ENCODE data around the gene USP30. TPM values are rescaled to one million over a fixed set of nuclear protein-coding genes. Genes with fewer than 3 reads are reported as not detected.

USP30 gene
- total RNA-seq, 3 donors from 2014 or later = 18.2 to 32.0 (median 26.9) TPM

DNA sequence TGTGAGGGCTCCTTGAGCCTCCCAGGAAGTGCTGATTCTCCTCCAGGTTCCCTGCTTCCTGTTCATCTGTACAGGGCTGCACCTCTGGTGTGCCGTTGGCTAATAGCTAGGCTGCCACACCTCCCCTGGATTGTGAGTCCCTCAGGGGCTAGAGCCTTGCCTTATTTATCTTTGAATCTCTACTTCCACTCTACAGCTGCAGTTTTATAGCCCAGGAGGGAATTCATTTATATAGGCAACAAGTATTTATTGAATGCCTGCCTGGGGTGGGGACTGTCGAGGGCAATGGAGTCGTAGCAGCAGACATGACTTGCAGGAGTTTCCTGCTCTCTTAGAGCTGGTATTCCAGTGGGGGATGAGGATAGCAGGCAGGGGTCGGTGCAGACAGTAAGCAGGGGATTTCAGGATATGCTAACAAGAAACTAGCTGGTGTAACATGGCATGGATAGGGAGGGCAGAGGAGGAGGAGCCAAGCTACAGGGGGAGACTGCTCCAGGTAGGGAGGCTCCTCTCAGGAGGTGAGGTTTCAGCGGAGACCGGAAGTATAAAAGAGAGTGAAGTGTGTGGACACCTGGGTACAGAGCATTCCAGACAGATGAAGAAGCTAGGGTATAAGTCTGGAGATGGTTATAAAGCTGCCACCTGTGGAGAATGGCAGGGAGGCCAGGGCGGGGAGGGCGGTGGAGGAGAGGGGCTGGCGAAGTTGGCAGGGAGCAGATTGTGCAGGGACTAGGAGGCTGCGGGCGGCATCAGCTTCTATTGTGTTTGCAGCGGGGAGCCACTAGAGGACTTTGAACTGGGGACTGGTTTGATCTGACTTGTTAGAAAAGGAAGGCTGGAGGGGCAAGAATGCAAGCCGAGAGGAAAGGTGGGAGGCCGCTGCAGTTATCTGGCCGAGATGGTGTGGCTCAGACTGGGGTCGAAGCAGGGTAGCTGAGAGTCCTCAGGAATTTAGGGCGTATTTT is 17.2 kb downstream of the USP30 start:
- TF ChIP-seq, protein P1, sequence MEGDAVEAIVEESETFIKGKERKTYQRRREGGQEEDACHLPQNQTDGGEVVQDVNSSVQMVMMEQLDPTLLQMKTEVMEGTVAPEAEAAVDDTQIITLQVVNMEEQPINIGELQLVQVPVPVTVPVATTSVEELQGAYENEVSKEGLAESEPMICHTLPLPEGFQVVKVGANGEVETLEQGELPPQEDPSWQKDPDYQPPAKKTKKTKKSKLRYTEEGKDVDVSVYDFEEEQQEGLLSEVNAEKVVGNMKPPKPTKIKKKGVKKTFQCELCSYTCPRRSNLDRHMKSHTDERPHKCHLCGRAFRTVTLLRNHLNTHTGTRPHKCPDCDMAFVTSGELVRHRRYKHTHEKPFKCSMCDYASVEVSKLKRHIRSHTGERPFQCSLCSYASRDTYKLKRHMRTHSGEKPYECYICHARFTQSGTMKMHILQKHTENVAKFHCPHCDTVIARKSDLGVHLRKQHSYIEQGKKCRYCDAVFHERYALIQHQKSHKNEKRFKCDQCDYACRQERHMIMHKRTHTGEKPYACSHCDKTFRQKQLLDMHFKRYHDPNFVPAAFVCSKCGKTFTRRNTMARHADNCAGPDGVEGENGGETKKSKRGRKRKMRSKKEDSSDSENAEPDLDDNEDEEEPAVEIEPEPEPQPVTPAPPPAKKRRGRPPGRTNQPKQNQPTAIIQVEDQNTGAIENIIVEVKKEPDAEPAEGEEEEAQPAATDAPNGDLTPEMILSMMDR (IDR thresholded peaks at IDR 0.05) = no peak
- H3K36me3 ChIP-seq (ENCODE audit: low read depth) = peaks cover 10% of the 10 kb centered on the region
- peaks cover 15% of the 10 kb centered on the region for H3K4me1 ChIP-seq (ENCODE audit: low read depth)
- ATAC-seq (peak; percentile 91), DNase-seq (peak; percentile 77 to 82 (median 79))
- H3K9me3 ChIP-seq = no peaks in the 10 kb centered on the region
- H3K4me3 ChIP-seq = no peak overlapping the region
- intact Hi-C loops (cut with DNase I, micrococcal nuclease) = no loop called here

DNA sequence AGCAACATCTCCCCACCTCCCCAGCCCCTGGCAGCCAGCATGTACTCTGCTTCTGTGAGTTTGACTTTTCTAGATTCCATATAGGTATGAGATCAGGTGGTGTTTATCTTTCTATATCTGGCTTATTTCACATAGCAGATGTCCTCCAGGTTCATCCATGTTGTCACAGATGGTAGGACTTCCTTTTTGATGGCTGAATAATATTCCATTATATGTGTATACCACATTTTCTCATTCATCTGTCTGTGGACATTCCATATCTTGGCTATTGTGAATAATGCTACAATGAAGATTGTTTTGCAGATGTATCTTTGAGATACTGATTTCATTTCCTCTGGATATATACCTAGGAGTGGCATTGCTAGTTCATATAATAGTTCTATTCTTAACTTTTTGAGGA is 22.5 kb downstream of the USP30 start:
- Histone ChIP-seq H3K4me3 (no peak overlapping the region), H3K4me1 (ENCODE audit: low read depth) (no peaks in the 10 kb centered on the region), H3K36me3 (ENCODE audit: low read depth) (peaks cover 6% of the 10 kb centered on the region), H3K9me3 (no peaks in the 10 kb centered on the region)
- TF ChIP-seq, protein P1 (IDR thresholded peaks at IDR 0.05) = no peak
- DNase-seq (no peak), ATAC-seq (no peak)
- intact Hi-C loops (cut with DNase I, micrococcal nuclease) = no loop called here

DNA sequence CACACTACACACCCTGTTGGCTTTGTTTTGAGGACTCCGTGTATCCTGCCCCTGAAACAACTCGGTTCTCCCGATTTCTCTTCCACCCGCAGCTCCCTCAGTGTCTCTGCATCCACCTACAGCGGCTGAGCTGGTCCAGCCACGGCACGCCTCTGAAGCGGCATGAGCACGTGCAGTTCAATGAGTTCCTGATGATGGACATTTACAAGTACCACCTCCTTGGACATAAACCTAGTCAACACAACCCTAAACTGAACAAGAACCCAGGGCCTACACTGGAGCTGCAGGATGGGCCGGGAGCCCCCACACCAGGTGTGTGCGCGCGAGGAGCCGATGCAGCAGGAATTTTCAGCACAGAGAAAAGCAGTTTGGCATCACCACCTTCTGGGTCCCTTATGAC is 30.4 kb downstream of the USP30 start:
- H3K9me3 ChIP-seq = no peaks in the 10 kb centered on the region
- H3K36me3 ChIP-seq (ENCODE audit: low read depth) = no peaks in the 10 kb centered on the region
- ATAC-seq = no peak
- TF ChIP-seq, protein P1 (IDR thresholded peaks at IDR 0.05) = no peak
- no peaks in the 10 kb centered on the region for H3K4me1 ChIP-seq (ENCODE audit: low read depth)
- intact Hi-C loops (cut with DNase I, micrococcal nuclease) = no loop called here
- no peak overlapping the region for H3K4me3 ChIP-seq
- no peak for DNase-seq

DNA sequence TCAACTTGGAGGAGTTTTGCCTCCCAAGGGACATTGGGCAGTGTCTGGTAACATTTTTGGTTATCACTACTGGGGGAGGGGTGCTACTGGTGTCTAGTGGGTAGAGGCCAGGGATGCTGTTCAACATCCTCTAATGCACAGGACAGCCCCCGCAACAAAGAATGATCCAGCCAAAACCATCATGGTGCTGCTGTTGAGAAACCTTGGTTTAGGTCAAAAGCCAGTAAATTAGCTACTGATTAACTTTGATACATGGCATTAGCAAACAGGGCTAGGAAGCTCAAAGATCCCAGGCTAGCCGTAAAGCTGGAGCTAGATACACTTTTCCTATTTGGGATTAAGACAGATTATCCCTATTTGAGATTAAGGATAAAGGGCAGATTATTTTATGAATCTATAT is 32.0 kb downstream of the USP30 start:
- DNase-seq (no peak), ATAC-seq (peak; percentile 62)
- Histone ChIP-seq H3K36me3 (ENCODE audit: low read depth) (peaks cover 4% of the 10 kb centered on the region), H3K9me3 (no peaks in the 10 kb centered on the region), H3K4me3 (no peak overlapping the region), H3K4me1 (ENCODE audit: low read depth) (no peaks in the 10 kb centered on the region)
- TF ChIP-seq, protein P1 (IDR thresholded peaks at IDR 0.05) = no peak
- intact Hi-C loops (cut with DNase I, micrococcal nuclease) = no loop called here

DNA sequence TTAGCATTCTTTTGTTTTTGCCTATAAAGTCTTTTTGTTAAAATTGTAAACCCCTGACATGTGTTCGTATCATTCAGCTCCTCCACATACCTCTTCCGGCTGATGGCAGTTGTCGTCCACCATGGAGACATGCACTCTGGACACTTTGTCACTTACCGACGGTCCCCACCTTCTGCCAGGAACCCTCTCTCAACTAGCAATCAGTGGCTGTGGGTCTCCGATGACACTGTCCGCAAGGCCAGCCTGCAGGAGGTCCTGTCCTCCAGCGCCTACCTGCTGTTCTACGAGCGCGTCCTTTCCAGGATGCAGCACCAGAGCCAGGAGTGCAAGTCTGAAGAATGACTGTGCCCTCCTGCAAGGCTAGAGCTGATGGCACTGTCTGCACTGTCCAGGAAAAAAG is 33.2 kb downstream of the USP30 start:
- Histone ChIP-seq H3K4me3 (no peak overlapping the region), H3K36me3 (ENCODE audit: low read depth) (peaks cover 4% of the 10 kb centered on the region), H3K4me1 (ENCODE audit: low read depth) (no peaks in the 10 kb centered on the region), H3K9me3 (no peaks in the 10 kb centered on the region)
- TF ChIP-seq, protein P1 (IDR thresholded peaks at IDR 0.05) = no peak
- DNase-seq (no peak), ATAC-seq (no peak)
- intact Hi-C loops (cut with DNase I, micrococcal nuclease) = no loop called here

All from mucosa of descending colon (tissue), 3 donors.